ENCODE data around the gene VSIG10L. TPM values are rescaled to one million over a fixed set of nuclear protein-coding genes. Genes with fewer than 3 reads are reported as not detected.

The VSIG10L gene
- polyA plus RNA-seq, 1 donor (not counting 4 experiments of a cell fraction or from before 2014, with no cell fraction given), result 1.5 TPM

DNA sequence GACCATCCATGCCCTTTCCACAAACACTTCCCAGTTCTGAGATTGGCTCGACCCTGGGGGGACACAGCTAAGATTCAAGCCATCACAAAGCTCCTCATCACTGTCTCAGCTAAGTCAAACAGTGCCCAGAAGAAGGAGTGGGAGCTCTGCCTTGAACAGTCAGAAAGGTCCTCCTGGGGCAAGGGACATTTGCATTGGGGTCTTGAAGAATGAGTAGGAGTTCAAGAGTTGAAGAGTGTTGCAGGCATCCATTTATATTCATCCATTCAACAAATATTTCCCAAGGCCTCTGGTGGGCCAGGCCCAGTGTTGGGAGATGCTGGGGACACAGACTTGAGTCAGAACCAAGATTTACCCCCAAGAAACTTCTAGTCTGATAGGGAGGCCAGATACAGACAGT, 24.0 kb downstream of the VSIG10L start:
- no peak overlapping the region for H3K27ac ChIP-seq (ENCODE audit: control insufficient read depth, insufficient read depth, low read length)
- dilution Hi-C loops (cut with MboI; ENCODE audit: extremely low pct_ligation_motif_present, low sequenced_read_pairs), result no loop called here

DNA sequence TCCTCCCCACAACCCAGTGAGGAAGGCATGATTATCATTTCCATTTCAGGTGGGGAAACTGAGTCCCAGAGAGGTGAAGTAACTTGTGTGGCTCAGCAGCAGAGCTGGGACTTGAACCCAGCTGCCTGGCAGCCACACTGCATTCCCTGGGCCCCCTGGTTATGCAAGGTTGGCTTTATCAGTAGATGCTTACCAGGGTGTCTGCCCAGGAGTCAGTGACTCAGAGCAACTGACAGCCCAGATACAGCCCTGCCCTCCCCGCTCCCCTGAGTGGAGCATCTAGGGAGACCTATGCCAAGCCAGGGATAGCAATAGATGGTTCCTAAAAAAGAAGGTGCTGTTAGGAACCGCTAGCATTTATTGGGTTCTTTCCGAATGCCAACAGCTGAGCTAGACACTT, 24.6 kb downstream of the VSIG10L start:
- peaks cover 7% of the 10 kb centered on the region for H3K27me3 ChIP-seq (ENCODE audit: control insufficient read depth, extremely low read depth, insufficient read depth, low read length)
- TF ChIP-seq CTCF (optimal IDR thresholded peaks at IDR 0.05 in 1 of 3, IDR thresholded peaks at IDR 0.05 in 1 of 3, conservative IDR thresholded peaks at IDR 0.05 in 1 of 3; ENCODE audit: extremely low read depth in 1 of 3, insufficient read depth in 2 of 3, low read length in 3 of 3) (no peak), EZH2 (IDR thresholded peaks at IDR 0.05; ENCODE audit: low read length) (no peak)

More for the DNA sequence above, 24.0 kb downstream of the VSIG10L start:
- H4K20me1 ChIP-seq (ENCODE audit: control insufficient read depth, extremely low read depth, insufficient read depth, low read length), result no peaks in the 10 kb centered on the region
- H3K79me2 ChIP-seq (ENCODE audit: control insufficient read depth, insufficient read depth, low read length), result no peaks in the 10 kb centered on the region
- TF ChIP-seq EZH2 (IDR thresholded peaks at IDR 0.05; ENCODE audit: low read length) (no peak), CTCF (optimal IDR thresholded peaks at IDR 0.05 in 1 of 3, IDR thresholded peaks at IDR 0.05 in 1 of 3, conservative IDR thresholded peaks at IDR 0.05 in 1 of 3; ENCODE audit: extremely low read depth in 1 of 3, insufficient read depth in 2 of 3, low read length in 3 of 3) (no peak)
- FAIRE-seq (no peak), DNase-seq (ENCODE audit: low read depth, low spot score) (no peak)
- H3K36me3 ChIP-seq (ENCODE audit: control insufficient read depth in 2 of 2, extremely low read depth in 1 of 2, insufficient read depth in 2 of 2, low read length in 2 of 2), result no peaks in the 10 kb centered on the region
- H3K4me3 ChIP-seq (ENCODE audit: control insufficient read depth in 2 of 3, extremely low read depth in 1 of 3, insufficient read depth in 2 of 3, low read depth in 1 of 3, low read length in 3 of 3), result no peak overlapping the region
- H3K9me3 ChIP-seq (ENCODE audit: control insufficient read depth, low read depth, low read length), result no peaks in the 10 kb centered on the region
- no peaks in the 10 kb centered on the region for H3K9me1 ChIP-seq (ENCODE audit: control insufficient read depth, extremely low read depth, insufficient read depth, low read length)
- H3K27me3 ChIP-seq (ENCODE audit: control insufficient read depth, extremely low read depth, insufficient read depth, low read length), result peaks cover 2% of the 10 kb centered on the region
- H3K4me2 ChIP-seq (ENCODE audit: control insufficient read depth, extremely low read depth, insufficient read depth, low read depth, low read length), result no peak overlapping the region
- H2AFZ ChIP-seq (ENCODE audit: control insufficient read depth, low read length), result no peak overlapping the region
- H3K9ac ChIP-seq (ENCODE audit: control insufficient read depth, extremely low read depth, insufficient read depth, low read length), result no peak overlapping the region
- H3K4me1 ChIP-seq (ENCODE audit: control insufficient read depth, extremely low read depth, insufficient read depth, low read length), result no peaks in the 10 kb centered on the region

More for the DNA sequence above, 24.6 kb downstream of the VSIG10L start:
- H3K9ac ChIP-seq (ENCODE audit: control insufficient read depth, extremely low read depth, insufficient read depth, low read length), result no peak overlapping the region
- no peak overlapping the region for H2AFZ ChIP-seq (ENCODE audit: control insufficient read depth, low read length)
- H3K4me3 ChIP-seq (ENCODE audit: control insufficient read depth in 2 of 3, extremely low read depth in 1 of 3, insufficient read depth in 2 of 3, low read depth in 1 of 3, low read length in 3 of 3), result no peak overlapping the region
- no peak overlapping the region for H3K4me2 ChIP-seq (ENCODE audit: control insufficient read depth, extremely low read depth, insufficient read depth, low read depth, low read length)
- no peaks in the 10 kb centered on the region for H3K36me3 ChIP-seq (ENCODE audit: control insufficient read depth in 2 of 2, extremely low read depth in 1 of 2, insufficient read depth in 2 of 2, low read length in 2 of 2)
- no peaks in the 10 kb centered on the region for H3K4me1 ChIP-seq (ENCODE audit: control insufficient read depth, extremely low read depth, insufficient read depth, low read length)
- H3K27ac ChIP-seq (ENCODE audit: control insufficient read depth, insufficient read depth, low read length), result no peak overlapping the region
- H3K9me1 ChIP-seq (ENCODE audit: control insufficient read depth, extremely low read depth, insufficient read depth, low read length), result no peaks in the 10 kb centered on the region
- dilution Hi-C loops (cut with MboI; ENCODE audit: extremely low pct_ligation_motif_present, low sequenced_read_pairs), result no loop called here
- no peaks in the 10 kb centered on the region for H3K9me3 ChIP-seq (ENCODE audit: control insufficient read depth, low read depth, low read length)
- H3K79me2 ChIP-seq (ENCODE audit: control insufficient read depth, insufficient read depth, low read length), result no peaks in the 10 kb centered on the region
- H4K20me1 ChIP-seq (ENCODE audit: control insufficient read depth, extremely low read depth, insufficient read depth, low read length), result no peaks in the 10 kb centered on the region
- FAIRE-seq (no peak), DNase-seq (ENCODE audit: low read depth, low spot score) (no peak)

All from keratinocyte (primary cell).